ENCODE results near the gene TFPT. TPM values are rescaled to one million over a fixed set of nuclear protein-coding genes. Genes with fewer than 3 reads are reported as not detected.

The TFPT gene
- total and polyA plus RNA-seq, 2 of the 13 experiments (the other 11 are each of a cell fraction or from before 2014, with no cell fraction given) = 8.4 to 10.7 TPM

DNA sequence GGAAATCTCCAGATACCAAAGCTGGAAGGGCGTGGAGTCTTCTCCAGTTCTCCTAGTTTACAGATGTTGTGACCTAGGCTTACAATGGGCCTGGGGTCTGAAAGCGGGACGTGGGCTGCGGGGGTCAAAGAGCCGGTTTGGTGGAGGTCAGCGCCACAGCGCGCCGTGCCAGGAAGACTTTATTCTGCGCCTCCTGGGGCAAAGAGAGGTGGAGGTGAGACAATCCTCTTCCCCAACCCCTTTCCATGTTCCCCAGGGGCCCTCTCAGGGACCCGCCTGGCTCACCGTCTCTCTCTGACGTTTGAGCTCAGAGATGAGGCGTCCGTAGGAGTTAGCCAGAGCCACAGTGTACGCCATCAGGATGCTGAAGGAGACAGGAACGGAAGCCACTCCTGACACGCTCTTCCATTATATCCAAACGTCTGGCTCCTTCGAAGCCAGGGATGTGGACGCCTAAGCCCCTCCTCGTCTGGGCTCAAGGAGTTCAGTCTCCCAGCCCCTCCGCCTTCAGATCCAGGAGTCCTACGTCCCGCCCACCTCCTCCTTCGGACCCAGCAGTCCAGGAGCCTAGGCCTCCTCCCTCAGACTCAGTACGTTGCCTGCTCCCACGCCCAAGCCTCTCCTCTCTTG, 44.8 kb upstream of the TFPT start (continued):
- TF ChIP-seq, protein P1, sequence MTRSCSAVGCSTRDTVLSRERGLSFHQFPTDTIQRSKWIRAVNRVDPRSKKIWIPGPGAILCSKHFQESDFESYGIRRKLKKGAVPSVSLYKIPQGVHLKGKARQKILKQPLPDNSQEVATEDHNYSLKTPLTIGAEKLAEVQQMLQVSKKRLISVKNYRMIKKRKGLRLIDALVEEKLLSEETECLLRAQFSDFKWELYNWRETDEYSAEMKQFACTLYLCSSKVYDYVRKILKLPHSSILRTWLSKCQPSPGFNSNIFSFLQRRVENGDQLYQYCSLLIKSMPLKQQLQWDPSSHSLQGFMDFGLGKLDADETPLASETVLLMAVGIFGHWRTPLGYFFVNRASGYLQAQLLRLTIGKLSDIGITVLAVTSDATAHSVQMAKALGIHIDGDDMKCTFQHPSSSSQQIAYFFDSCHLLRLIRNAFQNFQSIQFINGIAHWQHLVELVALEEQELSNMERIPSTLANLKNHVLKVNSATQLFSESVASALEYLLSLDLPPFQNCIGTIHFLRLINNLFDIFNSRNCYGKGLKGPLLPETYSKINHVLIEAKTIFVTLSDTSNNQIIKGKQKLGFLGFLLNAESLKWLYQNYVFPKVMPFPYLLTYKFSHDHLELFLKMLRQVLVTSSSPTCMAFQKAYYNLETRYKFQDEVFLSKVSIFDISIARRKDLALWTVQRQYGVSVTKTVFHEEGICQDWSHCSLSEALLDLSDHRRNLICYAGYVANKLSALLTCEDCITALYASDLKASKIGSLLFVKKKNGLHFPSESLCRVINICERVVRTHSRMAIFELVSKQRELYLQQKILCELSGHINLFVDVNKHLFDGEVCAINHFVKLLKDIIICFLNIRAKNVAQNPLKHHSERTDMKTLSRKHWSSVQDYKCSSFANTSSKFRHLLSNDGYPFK (CRISPR knock-in tag; IDR thresholded peaks at IDR 0.05; ENCODE audit: borderline replicate concordance) = no peak
- no peak for TF ChIP-seq CEBPB (IDR thresholded peaks at IDR 0.05; ENCODE audit: borderline replicate concordance, low read depth, low read length)
- TF ChIP-seq, protein P2, sequence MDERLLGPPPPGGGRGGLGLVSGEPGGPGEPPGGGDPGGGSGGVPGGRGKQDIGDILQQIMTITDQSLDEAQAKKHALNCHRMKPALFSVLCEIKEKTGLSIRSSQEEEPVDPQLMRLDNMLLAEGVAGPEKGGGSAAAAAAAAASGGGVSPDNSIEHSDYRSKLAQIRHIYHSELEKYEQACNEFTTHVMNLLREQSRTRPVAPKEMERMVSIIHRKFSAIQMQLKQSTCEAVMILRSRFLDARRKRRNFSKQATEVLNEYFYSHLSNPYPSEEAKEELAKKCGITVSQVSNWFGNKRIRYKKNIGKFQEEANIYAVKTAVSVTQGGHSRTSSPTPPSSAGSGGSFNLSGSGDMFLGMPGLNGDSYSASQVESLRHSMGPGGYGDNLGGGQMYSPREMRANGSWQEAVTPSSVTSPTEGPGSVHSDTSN (CRISPR knock-in tag; IDR thresholded peaks at IDR 0.05) = no peak
- TF ChIP-seq, protein P3, sequence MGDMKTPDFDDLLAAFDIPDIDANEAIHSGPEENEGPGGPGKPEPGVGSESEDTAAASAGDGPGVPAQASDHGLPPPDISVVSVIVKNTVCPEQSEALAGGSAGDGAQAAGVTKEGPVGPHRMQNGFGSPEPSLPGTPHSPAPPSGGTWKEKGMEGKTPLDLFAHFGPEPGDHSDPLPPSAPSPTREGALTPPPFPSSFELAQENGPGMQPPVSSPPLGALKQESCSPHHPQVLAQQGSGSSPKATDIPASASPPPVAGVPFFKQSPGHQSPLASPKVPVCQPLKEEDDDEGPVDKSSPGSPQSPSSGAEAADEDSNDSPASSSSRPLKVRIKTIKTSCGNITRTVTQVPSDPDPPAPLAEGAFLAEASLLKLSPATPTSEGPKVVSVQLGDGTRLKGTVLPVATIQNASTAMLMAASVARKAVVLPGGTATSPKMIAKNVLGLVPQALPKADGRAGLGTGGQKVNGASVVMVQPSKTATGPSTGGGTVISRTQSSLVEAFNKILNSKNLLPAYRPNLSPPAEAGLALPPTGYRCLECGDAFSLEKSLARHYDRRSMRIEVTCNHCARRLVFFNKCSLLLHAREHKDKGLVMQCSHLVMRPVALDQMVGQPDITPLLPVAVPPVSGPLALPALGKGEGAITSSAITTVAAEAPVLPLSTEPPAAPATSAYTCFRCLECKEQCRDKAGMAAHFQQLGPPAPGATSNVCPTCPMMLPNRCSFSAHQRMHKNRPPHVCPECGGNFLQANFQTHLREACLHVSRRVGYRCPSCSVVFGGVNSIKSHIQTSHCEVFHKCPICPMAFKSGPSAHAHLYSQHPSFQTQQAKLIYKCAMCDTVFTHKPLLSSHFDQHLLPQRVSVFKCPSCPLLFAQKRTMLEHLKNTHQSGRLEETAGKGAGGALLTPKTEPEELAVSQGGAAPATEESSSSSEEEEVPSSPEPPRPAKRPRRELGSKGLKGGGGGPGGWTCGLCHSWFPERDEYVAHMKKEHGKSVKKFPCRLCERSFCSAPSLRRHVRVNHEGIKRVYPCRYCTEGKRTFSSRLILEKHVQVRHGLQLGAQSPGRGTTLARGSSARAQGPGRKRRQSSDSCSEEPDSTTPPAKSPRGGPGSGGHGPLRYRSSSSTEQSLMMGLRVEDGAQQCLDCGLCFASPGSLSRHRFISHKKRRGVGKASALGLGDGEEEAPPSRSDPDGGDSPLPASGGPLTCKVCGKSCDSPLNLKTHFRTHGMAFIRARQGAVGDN (CRISPR knock-in tag; IDR thresholded peaks at IDR 0.05) = no peak; the same call in 1 of the 2 replicates
- TF ChIP-seq MYC (CRISPR knock-in tag; IDR thresholded peaks at IDR 0.05; ENCODE audit: borderline replicate concordance) = no peak
- no peak for TF ChIP-seq ZNF879 (CRISPR knock-in tag; IDR thresholded peaks at IDR 0.05)
- TF ChIP-seq, protein P4, sequence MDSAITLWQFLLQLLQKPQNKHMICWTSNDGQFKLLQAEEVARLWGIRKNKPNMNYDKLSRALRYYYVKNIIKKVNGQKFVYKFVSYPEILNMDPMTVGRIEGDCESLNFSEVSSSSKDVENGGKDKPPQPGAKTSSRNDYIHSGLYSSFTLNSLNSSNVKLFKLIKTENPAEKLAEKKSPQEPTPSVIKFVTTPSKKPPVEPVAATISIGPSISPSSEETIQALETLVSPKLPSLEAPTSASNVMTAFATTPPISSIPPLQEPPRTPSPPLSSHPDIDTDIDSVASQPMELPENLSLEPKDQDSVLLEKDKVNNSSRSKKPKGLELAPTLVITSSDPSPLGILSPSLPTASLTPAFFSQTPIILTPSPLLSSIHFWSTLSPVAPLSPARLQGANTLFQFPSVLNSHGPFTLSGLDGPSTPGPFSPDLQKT (CRISPR knock-in tag; IDR thresholded peaks at IDR 0.05; ENCODE audit: borderline replicate concordance) = no peak
- TF ChIP-seq KLF9 (CRISPR knock-in tag; IDR thresholded peaks at IDR 0.05; ENCODE audit: low read depth) = no peak
- no peak for TF ChIP-seq ZNF83 (CRISPR knock-in tag; IDR thresholded peaks at IDR 0.05; ENCODE audit: borderline replicate concordance)
- TF ChIP-seq, protein P5, sequence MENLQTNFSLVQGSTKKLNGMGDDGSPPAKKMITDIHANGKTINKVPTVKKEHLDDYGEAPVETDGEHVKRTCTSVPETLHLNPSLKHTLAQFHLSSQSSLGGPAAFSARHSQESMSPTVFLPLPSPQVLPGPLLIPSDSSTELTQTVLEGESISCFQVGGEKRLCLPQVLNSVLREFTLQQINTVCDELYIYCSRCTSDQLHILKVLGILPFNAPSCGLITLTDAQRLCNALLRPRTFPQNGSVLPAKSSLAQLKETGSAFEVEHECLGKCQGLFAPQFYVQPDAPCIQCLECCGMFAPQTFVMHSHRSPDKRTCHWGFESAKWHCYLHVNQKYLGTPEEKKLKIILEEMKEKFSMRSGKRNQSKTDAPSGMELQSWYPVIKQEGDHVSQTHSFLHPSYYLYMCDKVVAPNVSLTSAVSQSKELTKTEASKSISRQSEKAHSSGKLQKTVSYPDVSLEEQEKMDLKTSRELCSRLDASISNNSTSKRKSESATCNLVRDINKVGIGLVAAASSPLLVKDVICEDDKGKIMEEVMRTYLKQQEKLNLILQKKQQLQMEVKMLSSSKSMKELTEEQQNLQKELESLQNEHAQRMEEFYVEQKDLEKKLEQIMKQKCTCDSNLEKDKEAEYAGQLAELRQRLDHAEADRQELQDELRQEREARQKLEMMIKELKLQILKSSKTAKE (CRISPR knock-in tag; IDR thresholded peaks at IDR 0.05; ENCODE audit: borderline replicate concordance) = no peak
- TF ChIP-seq, protein P6, sequence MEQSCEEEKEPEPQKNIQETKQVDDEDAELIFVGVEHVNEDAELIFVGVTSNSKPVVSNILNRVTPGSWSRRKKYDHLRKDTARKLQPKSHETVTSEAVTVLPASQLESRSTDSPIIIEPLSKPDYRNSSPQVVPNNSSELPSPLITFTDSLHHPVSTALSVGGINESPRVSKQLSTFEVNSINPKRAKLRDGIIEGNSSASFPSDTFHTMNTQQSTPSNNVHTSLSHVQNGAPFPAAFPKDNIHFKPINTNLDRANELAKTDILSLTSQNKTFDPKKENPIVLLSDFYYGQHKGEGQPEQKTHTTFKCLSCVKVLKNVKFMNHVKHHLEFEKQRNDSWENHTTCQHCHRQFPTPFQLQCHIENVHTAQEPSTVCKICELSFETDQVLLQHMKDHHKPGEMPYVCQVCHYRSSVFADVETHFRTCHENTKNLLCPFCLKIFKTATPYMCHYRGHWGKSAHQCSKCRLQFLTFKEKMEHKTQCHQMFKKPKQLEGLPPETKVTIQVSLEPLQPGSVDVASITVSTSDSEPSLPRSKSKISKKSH (CRISPR knock-in tag; IDR thresholded peaks at IDR 0.05; ENCODE audit: borderline replicate concordance) = peak; percentile 13; the same call in 1 of the 2 replicates
- TF ChIP-seq ZMAT3 (CRISPR knock-in tag; conservative IDR thresholded peaks at IDR 0.05) = no peak
